WERI-Rb-1 (cell line): ENCODE data around the gene CHD3.

Experiments used
- DNase-seq: peaks from one replicate; pipeline ENCODE4 v3.0.0-alpha.2; 2020
- H3K27ac ChIP-seq: fragments of 250-450 bp; sonication (Bioruptor Pico); 2 replicates; pipeline ENCODE4 v1.5.1; 2020; ENCODE audit warnings: mild to moderate bottlenecking, moderate library complexity
- H3K27me3 ChIP-seq: fragments of 250-450 bp; sonication (Bioruptor Pico); 2 replicates; pipeline ENCODE4 v1.5.1; 2021; ENCODE audit warnings: mild to moderate bottlenecking, low read depth, moderate library complexity; ENCODE audit not compliant: insufficient read depth, severe bottlenecking
- H3K36me3 ChIP-seq: fragments of 250-450 bp; sonication (Bioruptor Pico); 2 replicates; pipeline ENCODE4 v1.5.1; 2020; ENCODE audit warnings: mild to moderate bottlenecking, moderate library complexity
- H3K4me3 ChIP-seq: 2 replicates; pipeline ENCODE4 v1.5.1; 2011; ENCODE audit warnings: low read depth, mild to moderate bottlenecking, control low read depth, low read length
- H3K9me3 ChIP-seq: fragments of 250-450 bp; sonication (Bioruptor Pico); 2 replicates; pipeline ENCODE4 v1.5.1; 2021; ENCODE audit warnings: mild to moderate bottlenecking, moderate library complexity; ENCODE audit not compliant: severe bottlenecking
- TF ChIP-seq, protein P1 (sequence below): IDR thresholded peaks from 2 replicates; pipeline ENCODE4 v1.5.1; 2011; ENCODE audit warnings: low read depth, mild to moderate bottlenecking, control low read depth, inconsistent platforms, low read length

Gene CHD3

GRCh38 chr17:7932949-7933348 lies 44.4 kb downstream of the CHD3 start:
- peak overlapping the region; percentile 95 for H3K4me3 ChIP-seq
- TF ChIP-seq, protein P1, sequence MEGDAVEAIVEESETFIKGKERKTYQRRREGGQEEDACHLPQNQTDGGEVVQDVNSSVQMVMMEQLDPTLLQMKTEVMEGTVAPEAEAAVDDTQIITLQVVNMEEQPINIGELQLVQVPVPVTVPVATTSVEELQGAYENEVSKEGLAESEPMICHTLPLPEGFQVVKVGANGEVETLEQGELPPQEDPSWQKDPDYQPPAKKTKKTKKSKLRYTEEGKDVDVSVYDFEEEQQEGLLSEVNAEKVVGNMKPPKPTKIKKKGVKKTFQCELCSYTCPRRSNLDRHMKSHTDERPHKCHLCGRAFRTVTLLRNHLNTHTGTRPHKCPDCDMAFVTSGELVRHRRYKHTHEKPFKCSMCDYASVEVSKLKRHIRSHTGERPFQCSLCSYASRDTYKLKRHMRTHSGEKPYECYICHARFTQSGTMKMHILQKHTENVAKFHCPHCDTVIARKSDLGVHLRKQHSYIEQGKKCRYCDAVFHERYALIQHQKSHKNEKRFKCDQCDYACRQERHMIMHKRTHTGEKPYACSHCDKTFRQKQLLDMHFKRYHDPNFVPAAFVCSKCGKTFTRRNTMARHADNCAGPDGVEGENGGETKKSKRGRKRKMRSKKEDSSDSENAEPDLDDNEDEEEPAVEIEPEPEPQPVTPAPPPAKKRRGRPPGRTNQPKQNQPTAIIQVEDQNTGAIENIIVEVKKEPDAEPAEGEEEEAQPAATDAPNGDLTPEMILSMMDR = no peak
- peaks cover 44% of the 10 kb centered on the region for H3K36me3 ChIP-seq
- H3K27ac ChIP-seq = peak overlapping the region; percentile 6
- DNase-seq = peak; percentile 33
- no peaks in the 10 kb centered on the region for H3K27me3 ChIP-seq
- H3K9me3 ChIP-seq = no peaks in the 10 kb centered on the region

DNA sequence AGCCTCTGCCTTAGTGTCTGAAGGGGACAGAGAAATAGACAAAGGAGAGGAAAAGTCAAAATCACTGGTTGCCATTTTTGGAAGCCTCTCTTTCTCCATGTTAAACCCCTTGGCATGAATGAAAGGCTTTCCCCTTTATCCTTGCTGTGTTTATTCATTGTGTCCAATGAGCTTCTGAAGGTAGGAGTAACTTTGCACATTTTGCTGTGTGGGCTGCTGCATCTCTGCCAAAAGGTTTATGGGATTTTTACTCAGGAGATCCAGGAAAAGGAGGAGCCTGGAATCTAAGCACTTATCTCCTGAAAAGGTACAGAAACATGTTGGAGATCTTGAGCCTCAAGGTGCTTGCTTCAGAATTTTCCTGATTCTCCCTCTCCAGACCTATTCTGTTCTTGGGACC lies 47.3 kb downstream of the CHD3 start:
- no peaks in the 10 kb centered on the region for H3K9me3 ChIP-seq
- TF ChIP-seq, protein P1 = no peak
- no peak overlapping the region for H3K4me3 ChIP-seq
- no peaks in the 10 kb centered on the region for H3K27me3 ChIP-seq
- H3K27ac ChIP-seq = no peak overlapping the region
- H3K36me3 ChIP-seq = peaks cover 70% of the 10 kb centered on the region
- no peak for DNase-seq

GRCh38 chr17:7940034-7940433 lies 51.4 kb downstream of the CHD3 start:
- TF ChIP-seq, protein P1 = no peak
- Histone ChIP-seq H3K27me3 (no peaks in the 10 kb centered on the region), H3K9me3 (no peaks in the 10 kb centered on the region), H3K4me3 (no peak overlapping the region), H3K27ac (no peak overlapping the region), H3K36me3 (peaks cover 88% of the 10 kb centered on the region)
- DNase-seq = no peak

DNA sequence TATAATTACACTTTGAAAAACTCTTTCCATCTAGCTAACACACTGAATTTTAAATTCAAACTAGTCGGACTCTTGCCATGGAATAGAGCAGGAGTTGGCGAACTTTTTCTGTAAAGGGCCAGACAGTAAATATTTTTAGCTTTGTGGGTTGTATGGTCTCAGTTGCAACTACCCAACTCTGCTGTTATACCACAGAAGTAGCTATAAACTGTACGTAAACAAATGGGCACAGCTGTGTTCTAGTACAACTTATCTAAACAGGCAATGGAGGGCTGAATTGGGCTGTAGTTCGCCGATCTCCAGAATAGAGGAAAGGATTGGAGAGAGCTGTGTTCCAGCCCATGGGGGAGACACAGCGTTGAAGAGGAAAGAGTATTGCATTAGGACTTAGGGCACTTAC lies 52.2 kb downstream of the CHD3 start:
- H3K27me3 ChIP-seq = no peaks in the 10 kb centered on the region
- H3K9me3 ChIP-seq = no peaks in the 10 kb centered on the region
- no peak for DNase-seq
- TF ChIP-seq, protein P1 = no peak
- peaks cover 89% of the 10 kb centered on the region for H3K36me3 ChIP-seq
- H3K27ac ChIP-seq = no peak overlapping the region
- H3K4me3 ChIP-seq = no peak overlapping the region

GRCh38 chr17:7943291-7943690 lies 54.7 kb downstream of the CHD3 start:
- no peaks in the 10 kb centered on the region for H3K9me3 ChIP-seq
- TF ChIP-seq, protein P1 = no peak
- H3K27me3 ChIP-seq = no peaks in the 10 kb centered on the region
- H3K27ac ChIP-seq = no peak overlapping the region
- peaks cover 91% of the 10 kb centered on the region for H3K36me3 ChIP-seq
- no peak overlapping the region for H3K4me3 ChIP-seq
- DNase-seq = no peak

DNA sequence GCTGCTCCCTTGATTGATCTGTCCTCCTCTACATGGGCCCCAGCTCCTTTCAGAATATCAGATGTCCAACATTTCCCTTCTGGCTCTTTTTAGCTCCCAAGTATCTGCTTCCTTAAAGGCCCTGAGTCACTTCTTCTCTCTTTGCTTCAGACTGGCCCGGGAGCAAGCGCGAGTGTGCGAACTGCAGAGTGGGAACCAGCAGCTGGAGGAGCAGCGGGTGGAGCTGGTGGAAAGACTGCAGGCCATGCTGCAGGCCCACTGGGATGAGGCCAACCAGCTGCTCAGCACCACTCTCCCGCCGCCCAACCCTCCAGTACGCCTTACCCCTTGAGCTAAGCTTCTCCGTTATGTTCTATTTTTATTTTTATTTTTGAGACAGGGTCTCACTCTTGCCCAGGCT lies 55.7 kb downstream of the CHD3 start:
- Histone ChIP-seq H3K27ac (no peak overlapping the region), H3K27me3 (no peaks in the 10 kb centered on the region), H3K9me3 (no peaks in the 10 kb centered on the region), H3K4me3 (no peak overlapping the region), H3K36me3 (peaks cover 91% of the 10 kb centered on the region)
- DNase-seq = no peak
- TF ChIP-seq, protein P1 = no peak
